Activated naive CD4-positive, alpha-beta T cell treated with anti-CD3 and anti-CD28 coated beads, Interleukin-2, amount 10 ng/mL, durations not matched to agents 7 days and 5 days (primary cell): ENCODE results near the gene COL13A1.

Experiments
- CTCF ChIA-PET: fragments of 350-600 bp; sonication (Branson Sonifier 250); formaldehyde crosslinking; loops from one replicate; lab custom pipeline; 2021; ENCODE audit warnings: antibody characterized with exemption; lab: Charles Lee
- DNase-seq: peaks from one replicate; pipeline ENCODE4 v3.0.0-alpha.2; 2020
- H3K27ac Mint-ChIP-seq: one replicate; pipeline ENCODE4 v1.8.0; 2021; ENCODE audit warnings: mild to moderate bottlenecking, moderate library complexity, mixed read lengths
- H3K27me3 Mint-ChIP-seq: one replicate; pipeline ENCODE4 v1.8.0; 2021; ENCODE audit warnings: mild to moderate bottlenecking, mixed read lengths
- H3K36me3 Mint-ChIP-seq: one replicate; pipeline ENCODE4 v1.8.0; 2021; ENCODE audit warnings: mixed read lengths
- H3K4me1 Mint-ChIP-seq: one replicate; pipeline ENCODE4 v1.8.0; 2021; ENCODE audit warnings: mixed read lengths
- H3K4me3 Mint-ChIP-seq: one replicate; pipeline ENCODE4 v1.8.0; 2021; ENCODE audit warnings: mild to moderate bottlenecking, moderate library complexity, mixed read lengths
- H3K9me3 Mint-ChIP-seq: one replicate; pipeline ENCODE4 v1.8.0; 2021; ENCODE audit warnings: mixed read lengths

COL13A1 gene

GRCh38 chr10:69801434-69802315, at the start of gene COL13A1:
COL13A1 (plus strand) TSS chr10:69801906; CDS start chr10:69802424, 518 bp downstream.
- DNase-seq = no peak
- peaks cover 14% of the 10 kb centered on the region for H3K4me1 Mint-ChIP-seq
- no peak within 1 kb of the TSS for H3K4me3 Mint-ChIP-seq
- H3K36me3 Mint-ChIP-seq = no peaks in the 10 kb centered on the region
- H3K27me3 Mint-ChIP-seq = peaks cover 94% of the 10 kb centered on the region
- CTCF ChIA-PET = interaction anchor here (0.6 to 4.7 kb wide), 9 partner anchors 14 to 182 kb away, joined by 3 to 29 read pairs (median 3); no protein-coding TSS in a partner anchor
- H3K27ac Mint-ChIP-seq = no peak within 1 kb of the TSS
- no peaks in the 10 kb centered on the region for H3K9me3 Mint-ChIP-seq

- H3K4me1 Mint-ChIP-seq = no peaks in the 10 kb centered on the region
- no peaks in the 10 kb centered on the region for H3K9me3 Mint-ChIP-seq
- H3K36me3 Mint-ChIP-seq = no peaks in the 10 kb centered on the region
- CTCF ChIA-PET = interaction anchor here (0.7 kb wide), 1 partner anchor 9 kb away, joined by 3 read pairs; no protein-coding TSS in a partner anchor
- H3K27me3 Mint-ChIP-seq = peaks cover 51% of the 10 kb centered on the region
- no peak overlapping the region for H3K4me3 Mint-ChIP-seq
- H3K27ac Mint-ChIP-seq = no peak overlapping the region
- DNase-seq = no peak
These were observed 49.2 kb upstream of the COL13A1 start for GRCh38 chr10:69752479-69752878.

- Mint-ChIP-seq H3K4me1 (no peaks in the 10 kb centered on the region), H3K9me3 (no peaks in the 10 kb centered on the region), H3K4me3 (no peak overlapping the region), H3K36me3 (no peaks in the 10 kb centered on the region), H3K27me3 (peaks cover 33% of the 10 kb centered on the region), H3K27ac (no peak overlapping the region)
- no peak for DNase-seq
- CTCF ChIA-PET = no interaction called here
These were observed 45.4 kb upstream of the COL13A1 start for GRCh38 chr10:69756279-69756678.

- H3K4me1 Mint-ChIP-seq = no peaks in the 10 kb centered on the region
- no peaks in the 10 kb centered on the region for H3K9me3 Mint-ChIP-seq
- H3K27ac Mint-ChIP-seq = no peak overlapping the region
- no peaks in the 10 kb centered on the region for H3K36me3 Mint-ChIP-seq
- no peak overlapping the region for H3K4me3 Mint-ChIP-seq
- DNase-seq = no peak
- H3K27me3 Mint-ChIP-seq = peaks cover 25% of the 10 kb centered on the region
- CTCF ChIA-PET = no interaction called here
These were observed 44.5 kb upstream of the COL13A1 start for GRCh38 chr10:69757206-69757552.

GRCh38 chr10:69757553-69758309, 44.0 kb upstream of the COL13A1 start:
- Mint-ChIP-seq H3K4me3 (no peak overlapping the region), H3K9me3 (no peaks in the 10 kb centered on the region), H3K36me3 (no peaks in the 10 kb centered on the region), H3K4me1 (no peaks in the 10 kb centered on the region), H3K27ac (no peak overlapping the region), H3K27me3 (peaks cover 23% of the 10 kb centered on the region)
- CTCF ChIA-PET = interaction anchor here (0.7 kb wide), 1 partner anchor 157 kb away, joined by 3 read pairs; no protein-coding TSS in a partner anchor
- DNase-seq = no peak

GRCh38 chr10:69758310-69758728, 43.4 kb upstream of the COL13A1 start:
- CTCF ChIA-PET = interaction anchor here (0.7 kb wide), 1 partner anchor 156 kb away, joined by 3 read pairs; no protein-coding TSS in a partner anchor
- Mint-ChIP-seq H3K36me3 (no peaks in the 10 kb centered on the region), H3K9me3 (no peaks in the 10 kb centered on the region), H3K4me3 (no peak overlapping the region), H3K27me3 (peaks cover 18% of the 10 kb centered on the region), H3K4me1 (no peaks in the 10 kb centered on the region), H3K27ac (no peak overlapping the region)
- no peak for DNase-seq

- H3K27ac Mint-ChIP-seq = no peak overlapping the region
- no peaks in the 10 kb centered on the region for H3K36me3 Mint-ChIP-seq
- DNase-seq = no peak
- CTCF ChIA-PET = no interaction called here
- no peaks in the 10 kb centered on the region for H3K4me1 Mint-ChIP-seq
- no peak overlapping the region for H3K4me3 Mint-ChIP-seq
- peaks cover 16% of the 10 kb centered on the region for H3K27me3 Mint-ChIP-seq
- no peaks in the 10 kb centered on the region for H3K9me3 Mint-ChIP-seq
These were observed 42.1 kb upstream of the COL13A1 start for GRCh38 chr10:69759641-69760040.

GRCh38 chr10:69760072-69760471, 41.6 kb upstream of the COL13A1 start:
- Mint-ChIP-seq H3K4me3 (no peak overlapping the region), H3K9me3 (no peaks in the 10 kb centered on the region), H3K27ac (no peak overlapping the region), H3K36me3 (no peaks in the 10 kb centered on the region), H3K4me1 (no peaks in the 10 kb centered on the region), H3K27me3 (peaks cover 16% of the 10 kb centered on the region)
- no peak for DNase-seq
- CTCF ChIA-PET = no interaction called here

GRCh38 chr10:69761320-69761719, 40.4 kb upstream of the COL13A1 start:
- H3K27ac Mint-ChIP-seq = no peak overlapping the region
- DNase-seq = no peak
- H3K9me3 Mint-ChIP-seq = no peaks in the 10 kb centered on the region
- no peaks in the 10 kb centered on the region for H3K4me1 Mint-ChIP-seq
- no peaks in the 10 kb centered on the region for H3K36me3 Mint-ChIP-seq
- H3K4me3 Mint-ChIP-seq = no peak overlapping the region
- peaks cover 16% of the 10 kb centered on the region for H3K27me3 Mint-ChIP-seq
- CTCF ChIA-PET = no interaction called here

- Mint-ChIP-seq H3K4me1 (no peaks in the 10 kb centered on the region), H3K4me3 (no peak overlapping the region), H3K27ac (no peak overlapping the region), H3K36me3 (no peaks in the 10 kb centered on the region), H3K27me3 (peaks cover 11% of the 10 kb centered on the region), H3K9me3 (no peaks in the 10 kb centered on the region)
- DNase-seq = no peak
- CTCF ChIA-PET = interaction anchor here (1.0 to 1.2 kb wide), 2 partner anchors 21 to 149 kb away, joined by 3 read pairs; no protein-coding TSS in a partner anchor
These were observed 35.4 kb upstream of the COL13A1 start for GRCh38 chr10:69766161-69766910.

GRCh38 chr10:69767793-69768192, 33.9 kb upstream of the COL13A1 start:
- Mint-ChIP-seq H3K9me3 (no peaks in the 10 kb centered on the region), H3K4me1 (no peaks in the 10 kb centered on the region), H3K36me3 (no peaks in the 10 kb centered on the region), H3K27me3 (peaks cover 7% of the 10 kb centered on the region), H3K4me3 (no peak overlapping the region), H3K27ac (no peak overlapping the region)
- CTCF ChIA-PET = no interaction called here
- no peak for DNase-seq

- Mint-ChIP-seq H3K4me3 (no peak overlapping the region), H3K9me3 (peaks cover under 1% of the 10 kb centered on the region), H3K27me3 (peaks cover 7% of the 10 kb centered on the region), H3K36me3 (no peaks in the 10 kb centered on the region), H3K27ac (no peak overlapping the region), H3K4me1 (no peaks in the 10 kb centered on the region)
- CTCF ChIA-PET = no interaction called here
- DNase-seq = no peak
These were observed 33.3 kb upstream of the COL13A1 start for GRCh38 chr10:69768386-69768785.

- H3K9me3 Mint-ChIP-seq = peaks cover 3% of the 10 kb centered on the region
- CTCF ChIA-PET = no interaction called here
- no peaks in the 10 kb centered on the region for H3K36me3 Mint-ChIP-seq
- no peak for DNase-seq
- H3K4me3 Mint-ChIP-seq = no peak overlapping the region
- H3K4me1 Mint-ChIP-seq = no peaks in the 10 kb centered on the region
- H3K27ac Mint-ChIP-seq = no peak overlapping the region
- peaks cover 7% of the 10 kb centered on the region for H3K27me3 Mint-ChIP-seq
These were observed 32.2 kb upstream of the COL13A1 start for GRCh38 chr10:69769395-69769992.
